Esophagus squamous epithelium (tissue), 5 donors: ENCODE results near the gene SELENOK. TPM values are rescaled to one million over a fixed set of nuclear protein-coding genes. Genes with fewer than 3 reads are reported as not detected.

Experiments used
- DNase-seq: peaks from one replicate; lab custom pipeline; 2025; lab: John Stamatoyannopoulos, UW
- H3K27ac ChIP-seq, 4 donors: fragments of 200-600 bp; sonication (generic); one replicate each; pipeline ENCODE4 v1.5.1; 2016 to 2019; ENCODE audit warnings: mild to moderate bottlenecking in 1 of 4
- H3K27me3 ChIP-seq, 4 donors: fragments of 200-600 bp; sonication (generic); 1 replicate in 3 of 4; 2 replicates in 1 of 4; pipeline versions ENCODE4 v1.5.1 to v1.6.0; 2017 to 2021; ENCODE audit warnings: antibody characterized with exemption in 1 of 4
- H3K36me3 ChIP-seq, 3 donors: fragments of 200-600 bp; sonication (generic); one replicate each; pipeline ENCODE4 v1.5.1; 2016 to 2019
- H3K4me1 ChIP-seq, 3 donors: fragments of 200-600 bp; sonication (generic); one replicate each; pipeline ENCODE4 v1.5.1; 2017 to 2019
- H3K4me3 ChIP-seq, 4 donors: fragments of 200-600 bp; sonication (generic); 1 replicate in 3 of 4; 2 replicates in 1 of 4; pipeline ENCODE4 v1.5.1; 2016 to 2019; ENCODE audit warnings: mild to moderate bottlenecking in 2 of 4, moderate library complexity in 1 of 4
- H3K9me3 ChIP-seq, 3 donors: fragments of 200-600 bp; sonication (generic); one replicate each; pipeline ENCODE4 v1.5.1; 2016 to 2019
- CTCF ChIP-seq, 6 experiments: fragments of 450-650 bp in 4 of 6; fragments of 200-600 bp in 2 of 6; sonication (generic) in 2 of 6; IDR thresholded peaks; one replicate each; pipeline ENCODE4 v1.5.1; 2016 to 2019; ENCODE audit warnings: antibody characterized with exemption in 6 of 6, mild to moderate bottlenecking in 4 of 6, moderate library complexity in 4 of 6
- POLR2A ChIP-seq, 4 donors: fragments of 450-650 bp; IDR thresholded peaks; one replicate each; pipeline ENCODE4 v1.6.1; 2017; ENCODE audit warnings: antibody characterized with exemption in 4 of 4, mild to moderate bottlenecking in 4 of 4, moderate library complexity in 3 of 4
- WGBS, 2 donors: methylation state at CpG; one replicate each; pipeline ENCODE4 v1.1.5; 2018; 5-methylcytosine and 5-hydroxymethylcytosine counted together
- intact Hi-C: fragments of 100-400 bp; cut with DNase I; formaldehyde crosslinking; loops from one replicate; pipeline ENCODE4 v1.15.0; 2022
- total RNA-seq, 4 donors: library from RNA; depleted of rRNA; stranded (reverse); fragments of >200 nt; gene quantifications; one replicate each; pipeline ENCODE4 v1.1.0, GENCODE V29; 2016
- donor health status: DM: yes; HTN: yes; CAD: no.

The SELENOK gene
- total RNA-seq, 4 donors from 2014 or later: 16.4 to 36.2 (median 27.2) TPM

- no peak overlapping the region for H3K4me3 ChIP-seq
- no peak overlapping the region for H3K27ac ChIP-seq
- DNase-seq: no peak
- intact Hi-C loops: no loop called here
- H3K27me3 ChIP-seq: no peaks in the 10 kb centered on the region
- 77 to 80% methylated on average over 3 of the region's 3 CpGs for WGBS, 2 donors
- no peaks in the 10 kb centered on the region for H3K9me3 ChIP-seq
- peaks cover 0 to 47% (median 4%) of the 10 kb centered on the region in 3 donors for H3K36me3 ChIP-seq
- TF ChIP-seq POLR2A (IDR thresholded peaks at IDR 0.05): no peak
- TF ChIP-seq CTCF (IDR thresholded peaks at IDR 0.05): no peak
- H3K4me1 ChIP-seq: peaks cover 9 to 31% (median 12%) of the 10 kb centered on the region in 3 donors
These were observed 6.4 kb downstream of the SELENOK start for GRCh38 chr3:53885239-53885638.

GRCh38 chr3:53884623-53885022, 7.0 kb downstream of the SELENOK start:
- no peak overlapping the region for H3K4me3 ChIP-seq
- WGBS, 2 donors: 94 to 100% methylated on average over 2 to 11 of the region's 11 CpGs
- TF ChIP-seq POLR2A (IDR thresholded peaks at IDR 0.05) (no peak), CTCF (IDR thresholded peaks at IDR 0.05) (no peak)
- no peak overlapping the region for H3K27ac ChIP-seq
- H3K4me1 ChIP-seq: peaks cover 9 to 31% (median 9%) of the 10 kb centered on the region in 3 donors
- H3K9me3 ChIP-seq: no peaks in the 10 kb centered on the region
- H3K36me3 ChIP-seq: peaks cover 0 to 51% (median 4%) of the 10 kb centered on the region in 3 donors
- no peak for DNase-seq
- H3K27me3 ChIP-seq: no peaks in the 10 kb centered on the region
- intact Hi-C loops: no loop called here

GRCh38 chr3:53883008-53883407, 8.7 kb downstream of the SELENOK start:
- intact Hi-C loops: no loop called here
- TF ChIP-seq CTCF (IDR thresholded peaks at IDR 0.05): no peak
- no peak for TF ChIP-seq POLR2A (IDR thresholded peaks at IDR 0.05)

GRCh38 chr3:53881691-53882593, 9.7 kb downstream of the SELENOK start, which contains the start of gene ACTR8:
Gene ACTR8, minus strand, starts transcription at chr3:53882152. Its CDS starts 51 bp downstream, at chr3:53882101.
- H3K27ac ChIP-seq: peak within 1 kb of the TSS; percentile 78 to 95 (median 90)
- no peaks in the 10 kb centered on the region for H3K27me3 ChIP-seq
- H3K9me3 ChIP-seq: no peaks in the 10 kb centered on the region
- peak within 1 kb of the TSS; percentile 58 to 94 (median 89) for H3K4me3 ChIP-seq
- TF ChIP-seq CTCF (IDR thresholded peaks at IDR 0.05) (peak in 3 of 6 experiments; percentile 20 to 40 (median 22)), POLR2A (IDR thresholded peaks at IDR 0.05) (peak in 2 of 4 donors; percentile 51 to 67)
- DNase-seq: peak; percentile 33
- H3K36me3 ChIP-seq: peaks cover 0 to 64% (median 4%) of the 10 kb centered on the region in 3 donors
- intact Hi-C loops: no loop called here
- WGBS, 2 donors: 4 to 9% methylated on average over 12 to 15 of the region's 65 CpGs
- peaks cover 9 to 24% (median 9%) of the 10 kb centered on the region in 3 donors for H3K4me1 ChIP-seq

More at GRCh38 chr3:53883008-53883407, 8.7 kb downstream of the SELENOK start:
- Histone ChIP-seq H3K4me3 (no peak overlapping the region), H3K27me3 (no peaks in the 10 kb centered on the region), H3K9me3 (no peaks in the 10 kb centered on the region), H3K4me1 (peaks cover 9 to 24% (median 9%) of the 10 kb centered on the region in 3 donors), H3K36me3 (peaks cover 0 to 64% (median 4%) of the 10 kb centered on the region in 3 donors), H3K27ac (no peak overlapping the region)
- WGBS, 2 donors: 78 to 90% methylated on average over 4 of the region's 4 CpGs
- DNase-seq: no peak
